GM10847 (cell line): Measurements from ENCODE around the gene REC114.

Experiments used
- POLR2A ChIP-seq: IDR thresholded peaks from 2 replicates; pipeline ENCODE4 v1.6.1; 2011; ENCODE audit not compliant: insufficient read length; ENCODE audit errors: extremely low read depth

REC114 gene, protein sequence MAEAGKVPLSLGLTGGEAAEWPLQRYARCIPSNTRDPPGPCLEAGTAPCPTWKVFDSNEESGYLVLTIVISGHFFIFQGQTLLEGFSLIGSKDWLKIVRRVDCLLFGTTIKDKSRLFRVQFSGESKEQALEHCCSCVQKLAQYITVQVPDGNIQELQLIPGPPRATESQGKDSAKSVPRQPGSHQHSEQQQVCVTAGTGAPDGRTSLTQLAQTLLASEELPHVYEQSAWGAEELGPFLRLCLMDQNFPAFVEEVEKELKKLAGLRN

DNA sequence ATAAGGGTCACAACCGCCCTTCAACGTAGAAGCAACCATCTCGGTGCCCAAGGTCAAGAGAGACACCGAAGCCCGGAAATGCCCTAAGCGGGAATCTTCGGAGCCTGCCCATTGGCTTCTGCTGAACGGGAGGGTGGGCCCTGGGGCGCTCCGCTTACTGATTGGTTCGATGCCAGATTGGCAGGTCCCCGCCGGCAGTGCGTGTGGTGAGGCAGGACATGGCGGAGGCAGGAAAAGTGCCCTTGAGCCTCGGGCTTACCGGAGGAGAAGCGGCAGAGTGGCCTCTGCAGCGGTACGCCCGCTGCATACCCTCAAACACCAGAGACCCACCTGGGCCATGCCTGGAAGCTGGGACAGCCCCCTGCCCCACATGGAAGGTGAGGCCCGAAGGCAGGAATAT lies at the start of gene REC114:
Gene REC114 (plus strand): TSS at position 197 of the 400 bp plus-strand sequence. CDS start 22 bp downstream, at position 219.
- no peak for TF ChIP-seq POLR2A

DNA sequence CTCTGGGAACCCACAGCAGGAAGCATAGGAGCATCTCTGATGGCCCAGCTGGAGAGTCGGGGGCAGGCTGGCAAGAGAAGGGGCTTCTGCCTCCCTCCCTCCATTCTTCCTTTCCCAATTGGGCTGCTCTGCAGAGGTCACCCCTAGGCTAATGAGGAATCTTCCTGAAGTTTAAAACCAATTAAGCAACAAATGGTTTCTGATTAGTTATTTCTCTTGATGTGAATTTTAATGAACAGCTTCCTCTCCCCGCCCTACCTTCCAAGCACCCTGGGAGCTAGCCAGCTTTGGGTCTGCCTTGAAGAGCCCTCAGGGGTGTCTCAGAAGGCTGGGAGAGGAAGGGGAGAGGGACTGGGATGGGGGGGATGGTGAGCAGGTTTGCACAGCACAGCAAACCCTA lies 49.6 kb upstream of the REC114 start:
- TF ChIP-seq POLR2A, result no peak

DNA sequence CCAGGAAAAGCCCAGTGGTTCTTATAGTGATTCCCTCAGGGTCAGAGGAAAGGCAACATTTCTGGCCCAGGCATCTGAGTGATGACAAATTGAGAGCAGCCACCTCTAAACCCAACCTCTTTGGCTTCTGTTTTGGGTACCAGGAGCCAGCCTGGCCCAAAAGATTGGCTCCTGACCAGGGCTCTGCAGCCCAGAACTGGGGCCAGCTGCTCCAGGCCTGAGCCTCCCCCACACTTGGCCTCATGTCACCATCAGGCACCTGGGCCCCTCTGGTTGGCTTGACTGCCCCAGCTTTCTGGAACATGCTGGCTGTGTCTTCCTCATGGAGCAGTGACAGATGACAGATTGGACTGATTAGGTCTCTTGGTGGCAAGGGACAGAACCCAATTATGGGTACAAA lies 48.2 kb upstream of the REC114 start:
- no peak for TF ChIP-seq POLR2A

DNA sequence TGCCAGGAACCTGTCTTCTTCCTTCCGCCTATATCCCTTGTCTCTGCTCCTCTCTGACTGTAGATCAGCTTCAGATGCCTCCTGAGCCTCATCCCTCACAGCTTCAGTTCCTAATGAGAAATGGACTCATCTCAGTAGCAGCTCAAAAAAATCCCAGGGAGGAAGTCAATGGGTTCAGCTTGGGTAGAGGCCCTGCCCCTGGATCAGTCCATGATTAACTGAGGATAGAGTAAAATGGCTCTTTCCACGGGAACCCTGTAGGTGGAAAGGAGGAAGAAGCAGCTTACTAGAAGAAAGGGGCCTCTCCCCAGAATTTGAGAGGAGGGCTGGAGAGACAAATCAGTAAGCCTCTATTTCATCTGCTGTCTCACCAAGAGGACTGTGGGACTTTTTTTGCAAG lies 47.3 kb upstream of the REC114 start:
- TF ChIP-seq POLR2A, result no peak

DNA sequence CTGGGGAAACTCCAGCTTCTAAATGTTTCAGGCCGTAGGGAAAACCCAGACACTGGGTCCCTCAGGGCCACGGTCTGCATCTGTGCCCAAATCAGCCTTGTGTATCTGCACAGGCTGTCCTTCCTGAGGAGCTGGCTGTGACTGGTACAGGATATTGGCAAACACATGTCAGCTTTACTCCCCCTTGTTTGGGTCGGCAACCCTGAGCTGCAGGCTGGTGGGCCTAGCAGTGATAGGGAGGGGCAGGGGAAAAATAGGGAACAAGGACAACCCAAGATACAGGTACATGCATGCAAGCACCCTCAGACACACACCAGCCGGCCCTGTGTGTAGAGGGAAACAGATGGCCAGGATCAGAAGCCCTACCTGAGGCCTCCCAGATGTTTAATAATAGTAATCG lies 45.5 kb upstream of the REC114 start:
- TF ChIP-seq POLR2A, result no peak

DNA sequence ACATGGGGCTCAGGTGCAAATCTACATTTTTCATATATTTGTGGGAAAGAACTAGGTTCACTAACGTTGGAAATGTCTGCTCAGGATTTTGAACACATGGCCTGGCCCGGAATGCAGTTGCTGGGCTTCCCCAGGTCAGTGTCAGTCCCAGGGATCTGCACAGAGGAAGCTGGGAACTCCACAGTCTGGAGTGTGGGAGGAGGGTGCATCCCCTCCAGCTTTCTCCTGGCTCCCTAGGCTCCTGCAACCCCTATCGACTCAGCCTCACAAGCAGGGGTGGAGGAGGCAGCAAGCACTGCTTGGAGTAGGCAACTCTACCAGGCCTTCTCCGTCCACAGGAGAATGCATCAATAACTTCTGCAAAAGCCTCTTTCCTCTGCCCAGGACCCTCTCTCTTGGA lies 44.1 kb upstream of the REC114 start:
- no peak for TF ChIP-seq POLR2A

DNA sequence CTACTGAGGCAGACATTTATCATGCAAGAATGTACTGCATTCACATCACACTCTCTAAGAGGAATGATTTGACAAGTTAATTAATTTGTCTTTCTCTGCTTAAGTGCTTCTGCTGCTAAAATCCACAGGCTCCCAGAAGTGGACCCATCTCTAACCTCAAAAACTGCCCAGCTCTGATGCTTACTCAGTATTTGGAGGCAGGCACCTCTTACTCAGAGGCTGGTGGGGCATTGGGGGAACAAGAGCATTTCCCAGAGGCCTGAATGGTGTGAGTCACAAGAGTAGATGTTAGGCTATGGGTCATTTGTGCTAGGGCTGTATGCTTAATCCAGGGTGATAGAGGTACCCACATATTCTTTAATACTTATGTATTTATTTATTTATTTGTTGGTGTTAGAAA lies 39.8 kb upstream of the REC114 start:
- TF ChIP-seq POLR2A, result no peak

DNA sequence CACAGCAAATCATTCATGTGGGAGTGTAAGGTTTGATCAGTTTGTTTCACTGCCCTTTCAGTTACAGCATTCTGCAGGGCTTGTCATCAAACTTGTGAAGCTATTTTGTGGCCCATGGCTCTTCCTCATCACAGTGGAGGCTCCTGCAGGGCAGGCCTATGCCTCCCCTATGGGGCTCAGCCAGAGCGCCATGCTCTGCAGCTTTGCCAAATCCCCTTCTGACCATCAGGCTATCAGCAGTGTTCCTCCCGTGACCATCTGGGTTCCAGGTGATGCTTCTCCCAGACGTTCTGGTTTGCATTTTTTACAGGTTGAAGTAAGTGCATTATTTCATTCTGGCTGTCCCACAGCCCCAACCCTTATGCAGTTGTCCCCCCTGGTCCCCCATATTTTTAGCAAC lies 28.1 kb upstream of the REC114 start:
- TF ChIP-seq POLR2A, result no peak

DNA sequence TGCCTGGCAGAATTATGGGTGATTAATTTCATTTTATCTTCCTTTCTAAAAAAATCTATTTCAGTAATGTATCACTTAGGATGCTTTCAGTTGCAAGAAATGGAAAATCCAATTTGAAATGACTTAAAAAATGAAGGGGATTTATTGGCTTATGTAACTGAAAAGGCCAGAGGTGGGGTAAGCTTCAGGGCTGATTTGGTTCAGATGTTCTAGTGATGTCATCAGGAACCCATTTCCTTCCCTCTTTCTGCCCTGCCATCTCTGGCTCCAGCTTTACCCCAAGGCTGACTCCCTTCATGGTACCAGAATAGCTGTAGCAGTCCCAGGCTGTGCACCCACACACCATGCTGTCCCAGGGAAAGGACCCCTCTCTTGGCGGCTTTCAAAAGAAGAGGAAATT lies 18.5 kb upstream of the REC114 start:
- no peak for TF ChIP-seq POLR2A

DNA sequence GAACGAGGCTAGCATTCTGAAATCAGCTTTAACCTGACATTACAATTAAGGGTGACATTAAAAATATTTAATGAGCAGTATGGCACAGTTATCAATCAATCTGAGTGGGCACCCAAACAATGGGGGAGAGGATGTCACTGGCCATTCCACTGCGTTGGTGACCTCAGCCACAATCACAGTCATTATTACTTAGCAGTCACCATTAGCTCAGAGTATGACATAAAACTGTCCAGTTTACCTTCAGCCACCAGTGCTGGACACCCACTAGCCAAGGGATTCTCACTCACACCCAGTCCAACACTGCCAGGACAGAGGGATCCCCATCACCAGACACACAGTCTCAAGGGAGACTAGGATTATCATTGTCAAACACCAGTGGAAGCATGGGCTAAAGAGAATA lies 17.5 kb upstream of the REC114 start:
- no peak for TF ChIP-seq POLR2A

DNA sequence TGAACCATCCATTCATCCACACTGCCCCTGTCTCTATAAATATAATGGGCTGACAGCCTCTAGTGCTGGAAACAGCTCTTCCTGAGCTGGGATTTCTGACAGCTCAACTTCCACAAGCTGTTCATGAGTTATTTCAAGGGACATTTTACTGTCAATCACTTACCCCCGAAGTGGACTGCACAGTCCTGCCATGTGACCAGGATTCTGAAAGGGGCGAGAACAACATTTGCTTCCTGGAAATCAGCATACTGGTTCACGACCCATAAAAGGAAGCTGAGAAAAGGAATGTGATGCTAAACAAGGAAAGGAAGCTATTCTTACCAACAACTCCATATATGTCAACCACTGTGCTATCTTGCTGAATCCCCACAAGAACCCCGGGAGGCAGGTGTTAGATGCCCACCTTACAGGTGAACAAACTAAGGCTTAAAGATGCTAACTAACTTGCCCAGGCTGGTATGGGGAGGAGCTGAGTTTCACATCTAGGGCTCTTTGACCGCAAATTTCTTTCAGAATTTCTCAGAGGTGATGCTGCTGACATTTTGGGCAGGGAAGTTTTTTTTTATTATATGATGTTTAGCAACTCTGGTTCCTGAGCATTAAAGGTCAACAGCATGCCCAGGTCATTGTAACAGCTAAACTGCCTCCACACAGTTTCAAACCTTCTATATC lies 16.5 kb upstream of the REC114 start:
- no peak for TF ChIP-seq POLR2A

DNA sequence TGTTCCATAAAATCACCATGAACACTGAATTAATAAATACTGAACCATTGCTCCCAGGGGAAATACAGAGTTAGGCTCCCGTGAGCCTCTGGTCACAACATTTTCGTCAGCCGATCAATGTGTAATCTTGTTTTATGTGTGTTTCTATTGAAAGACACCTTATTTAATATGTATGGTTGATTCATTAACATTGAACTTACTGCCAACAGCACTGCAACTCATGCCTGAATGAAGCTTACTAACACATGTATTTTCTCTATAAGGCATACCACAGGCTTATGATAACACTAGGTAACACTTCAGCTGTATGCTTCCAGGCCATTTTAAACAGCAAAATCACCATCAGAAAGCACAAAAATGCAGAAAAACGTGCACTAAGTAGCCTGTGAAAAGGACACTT lies 9.1 kb upstream of the REC114 start:
- TF ChIP-seq POLR2A, result no peak

DNA sequence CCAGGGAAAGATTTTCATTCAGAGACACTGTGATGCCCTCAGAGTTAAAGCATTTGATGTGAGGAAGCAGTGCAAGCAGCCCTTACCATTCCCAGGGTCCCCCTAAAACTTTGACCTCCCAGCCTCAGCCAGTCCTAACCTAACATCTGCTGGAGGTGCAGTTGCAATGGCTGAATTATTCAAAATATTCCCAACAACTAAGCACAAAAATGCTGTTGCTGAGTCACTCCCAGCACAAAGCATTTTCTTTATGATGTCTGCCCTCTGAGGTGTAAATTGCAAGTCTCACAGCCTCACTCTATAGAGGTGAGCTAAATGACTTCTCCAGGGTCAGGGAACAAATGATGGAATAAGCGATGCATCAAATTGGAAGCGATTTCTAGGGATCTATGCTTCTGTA lies 6.4 kb upstream of the REC114 start:
- no peak for TF ChIP-seq POLR2A

DNA sequence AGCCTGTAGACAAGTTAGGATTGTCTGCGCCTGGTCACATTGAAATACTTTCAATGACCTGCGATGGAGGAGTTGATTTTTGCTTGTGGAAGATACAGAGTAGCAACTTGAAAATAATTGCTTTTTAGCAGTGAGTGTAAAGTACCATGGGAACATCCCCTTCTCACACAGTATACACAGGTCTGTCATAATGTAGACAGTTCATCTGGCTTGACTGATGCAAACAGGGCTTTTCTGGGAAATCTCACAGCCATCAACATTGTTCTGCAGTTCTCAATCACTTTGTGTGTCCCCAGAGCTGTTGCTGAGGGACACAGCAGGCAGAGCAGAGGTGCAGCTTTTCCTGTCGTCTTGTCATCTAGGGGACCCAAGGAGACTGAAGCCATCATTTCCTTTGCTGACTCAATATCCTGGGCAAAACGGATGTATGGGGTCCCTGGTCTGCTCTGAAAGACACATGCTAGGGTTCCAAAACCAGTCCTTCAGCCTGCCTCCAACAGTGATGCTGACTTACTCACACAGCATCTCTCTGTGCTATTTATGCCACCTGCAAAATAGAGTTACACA lies 5.3 kb upstream of the REC114 start:
- TF ChIP-seq POLR2A, result no peak

DNA sequence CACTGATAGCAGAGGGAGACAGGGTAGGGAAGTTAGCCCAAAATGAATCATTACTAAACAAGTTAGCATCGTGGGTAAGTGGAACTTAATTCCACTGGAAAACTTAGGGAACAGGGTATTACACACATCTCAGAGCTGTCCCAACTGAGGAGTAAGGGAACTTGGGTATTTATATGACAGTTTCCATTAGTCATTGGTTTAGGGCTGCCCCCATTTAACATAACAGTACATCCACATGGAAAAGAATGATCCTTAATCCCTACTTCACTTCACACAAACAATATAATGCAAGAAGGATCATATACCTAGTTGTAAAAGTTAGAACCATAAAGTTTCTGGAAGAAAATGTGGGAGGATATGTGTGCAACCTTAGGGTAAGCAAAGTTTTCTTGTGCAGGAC lies 4.3 kb upstream of the REC114 start:
- TF ChIP-seq POLR2A, result no peak

DNA sequence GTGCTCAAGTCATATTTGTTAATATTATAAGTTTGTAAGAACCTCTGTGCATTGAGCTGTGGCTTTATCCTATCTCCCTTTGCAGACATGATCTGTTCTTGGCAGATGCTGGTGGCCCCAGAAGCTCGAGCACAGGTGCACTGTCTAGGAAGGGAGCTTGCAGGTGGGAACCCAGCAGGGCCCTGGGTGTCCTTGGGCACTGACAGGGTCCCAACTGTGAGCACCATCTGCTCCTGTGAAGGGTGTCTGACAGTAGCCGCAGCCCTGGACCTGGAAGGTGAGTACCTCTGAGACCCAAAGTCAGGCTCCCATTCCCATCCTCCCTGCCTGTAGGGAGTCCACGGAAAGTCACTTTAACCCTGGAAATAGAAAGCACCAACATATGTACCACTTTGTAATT lies 2.4 kb upstream of the REC114 start:
- TF ChIP-seq POLR2A, result no peak

DNA sequence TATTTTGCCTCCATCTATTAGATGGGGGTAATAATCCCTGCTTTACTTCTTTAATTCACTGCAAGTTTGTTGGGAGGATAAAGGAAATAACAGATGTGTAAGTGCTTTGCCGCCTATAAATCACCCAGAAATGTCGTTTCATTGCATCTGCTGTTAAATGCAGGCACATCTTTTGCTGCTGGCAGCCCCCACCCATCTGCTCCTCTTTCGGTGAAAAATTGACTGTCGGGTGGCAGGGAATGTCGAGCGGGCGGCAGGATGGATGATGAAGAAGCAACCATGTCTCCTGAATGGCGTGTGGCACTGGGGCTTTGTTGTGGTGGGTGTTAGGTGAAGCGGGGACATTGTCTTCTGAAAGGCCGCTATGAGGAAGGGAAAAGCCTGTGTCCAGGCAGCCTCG lies 543 bp upstream of the REC114 start:
- TF ChIP-seq POLR2A, result no peak
